Frontal cortex (tissue), 4 donors: Measurements from ENCODE around the gene TP53AIP1. TPM values are rescaled to one million over a fixed set of nuclear protein-coding genes. Genes with fewer than 3 reads are reported as not detected.

Experiments used
- DNase-seq, 2 donors: peaks; one replicate each; pipeline ENCODE4 v3.0.0; 2012; ENCODE audit warnings: low spot score in 2 of 2
- FAIRE-seq: peaks from 2 replicates; lab custom pipeline; 2012; peaks lifted over from hg19 to GRCh38; lab: Jason Lieb, UNC
- total RNA-seq: library from RNA; depleted of rRNA; stranded (reverse); fragments of >200 nt; gene quantifications from one replicate; pipeline ENCODE4 v1.2.3, GENCODE V29; 2014
- donor health status: control.
- donor health status: control.
- donor health status: control.

Gene TP53AIP1
- total RNA-seq, 1 donor from 2014 or later, result 0.41 TPM

- FAIRE-seq (no peak), DNase-seq (no peak)
Observed at GRCh38 chr11:128909438-128910125, 33.1 kb downstream of the TP53AIP1 start.

GRCh38 chr11:128908391-128909246 lies 34.1 kb downstream of the TP53AIP1 start:
- FAIRE-seq, result no peak

GRCh38 chr11:128907585-128907984 lies 35.1 kb downstream of the TP53AIP1 start:
- no peak for FAIRE-seq
- no peak for DNase-seq

More at GRCh38 chr11:128908391-128909246, 34.1 kb downstream of the TP53AIP1 start:
- peak in 1 of 2 donors; percentile 58 for DNase-seq

GRCh38 chr11:128906185-128907050 lies 36.3 kb downstream of the TP53AIP1 start:
- FAIRE-seq, result no peak
- DNase-seq, result no peak

- DNase-seq (peak in 1 of 2 donors; percentile 40), FAIRE-seq (no peak)
Observed at GRCh38 chr11:128905345-128906184, 37.1 kb downstream of the TP53AIP1 start.

GRCh38 chr11:128904656-128905344 lies 37.9 kb downstream of the TP53AIP1 start:
- DNase-seq (no peak), FAIRE-seq (no peak)

GRCh38 chr11:128904303-128904655 lies 38.4 kb downstream of the TP53AIP1 start:
- FAIRE-seq (no peak), DNase-seq (no peak)

GRCh38 chr11:128903248-128904061 lies 39.2 kb downstream of the TP53AIP1 start:
- FAIRE-seq, result no peak

GRCh38 chr11:128902515-128903066 lies 40.1 kb downstream of the TP53AIP1 start:
- FAIRE-seq, result no peak
- no peak for DNase-seq

More at GRCh38 chr11:128903248-128904061, 39.2 kb downstream of the TP53AIP1 start:
- DNase-seq, result no peak

- no peak for FAIRE-seq
- no peak for DNase-seq
Observed at GRCh38 chr11:128901653-128902514, 40.8 kb downstream of the TP53AIP1 start.

- no peak for DNase-seq
- no peak for FAIRE-seq
Observed at GRCh38 chr11:128900468-128900867, 42.2 kb downstream of the TP53AIP1 start.

- no peak for FAIRE-seq
- DNase-seq, result no peak
Observed at GRCh38 chr11:128898580-128899344, 43.9 kb downstream of the TP53AIP1 start.

GRCh38 chr11:128897826-128898225 lies 44.8 kb downstream of the TP53AIP1 start:
- FAIRE-seq, result no peak
- no peak for DNase-seq

- FAIRE-seq (no peak), DNase-seq (no peak)
Observed at GRCh38 chr11:128896356-128896755, 46.3 kb downstream of the TP53AIP1 start.

- FAIRE-seq (no peak), DNase-seq (no peak)
Observed at GRCh38 chr11:128895526-128895925, 47.1 kb downstream of the TP53AIP1 start.

- DNase-seq (no peak), FAIRE-seq (no peak)
Observed at GRCh38 chr11:128894685-128895084, 48.0 kb downstream of the TP53AIP1 start.
